Bone marrow (tissue), 2 donors: ENCODE data around the gene RELT.
A peak's percentile ranks its signal among the peaks of the same experiment; 100 is the strongest.

Source experiments
- DNase-seq, 2 donors: peaks; one replicate each; lab custom pipeline; 2025; lab: John Stamatoyannopoulos, UW

RELT gene

DNA sequence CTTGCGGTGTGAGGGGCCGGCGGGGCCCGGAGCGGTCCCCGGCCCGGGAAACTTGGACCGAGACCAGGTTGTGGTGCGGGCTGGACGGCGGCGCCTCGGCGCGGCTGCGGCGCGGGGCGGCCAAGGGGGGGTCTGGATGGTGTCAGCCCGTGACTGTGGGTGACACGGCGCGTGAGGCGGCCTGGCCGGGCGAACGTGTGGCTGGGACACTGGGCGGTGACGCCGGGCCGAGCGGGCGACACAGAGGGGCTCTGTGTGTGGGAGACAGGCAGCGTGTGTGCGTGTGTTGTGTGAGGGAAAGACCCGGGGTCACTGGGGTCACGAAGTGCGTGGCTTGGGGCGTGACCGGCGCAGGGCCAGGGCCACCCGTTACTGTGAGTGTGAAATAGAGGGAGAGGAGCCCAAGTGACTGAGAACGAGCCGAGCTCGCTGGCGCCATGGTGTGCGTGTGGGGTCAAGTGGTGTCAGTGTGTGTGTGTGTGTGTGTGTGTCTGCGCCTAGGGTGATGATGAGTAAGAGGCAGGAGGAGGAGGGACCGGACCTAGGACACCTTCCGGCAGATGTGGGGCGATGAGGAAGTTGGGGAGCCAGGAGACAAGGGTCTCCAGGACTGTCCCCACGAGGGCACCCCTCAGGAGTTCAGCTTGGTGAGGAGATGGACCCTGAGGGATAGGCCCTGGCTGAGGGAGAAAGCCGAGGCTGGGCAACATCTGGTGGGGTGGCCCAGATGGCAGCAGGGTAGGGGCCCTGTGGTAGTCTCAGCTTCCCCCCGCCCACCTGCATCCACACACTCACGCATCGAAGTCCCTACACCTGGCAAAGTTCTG, 817 bp downstream of the RELT start:
- DNase-seq, result peak; percentile 61 to 96

DNA sequence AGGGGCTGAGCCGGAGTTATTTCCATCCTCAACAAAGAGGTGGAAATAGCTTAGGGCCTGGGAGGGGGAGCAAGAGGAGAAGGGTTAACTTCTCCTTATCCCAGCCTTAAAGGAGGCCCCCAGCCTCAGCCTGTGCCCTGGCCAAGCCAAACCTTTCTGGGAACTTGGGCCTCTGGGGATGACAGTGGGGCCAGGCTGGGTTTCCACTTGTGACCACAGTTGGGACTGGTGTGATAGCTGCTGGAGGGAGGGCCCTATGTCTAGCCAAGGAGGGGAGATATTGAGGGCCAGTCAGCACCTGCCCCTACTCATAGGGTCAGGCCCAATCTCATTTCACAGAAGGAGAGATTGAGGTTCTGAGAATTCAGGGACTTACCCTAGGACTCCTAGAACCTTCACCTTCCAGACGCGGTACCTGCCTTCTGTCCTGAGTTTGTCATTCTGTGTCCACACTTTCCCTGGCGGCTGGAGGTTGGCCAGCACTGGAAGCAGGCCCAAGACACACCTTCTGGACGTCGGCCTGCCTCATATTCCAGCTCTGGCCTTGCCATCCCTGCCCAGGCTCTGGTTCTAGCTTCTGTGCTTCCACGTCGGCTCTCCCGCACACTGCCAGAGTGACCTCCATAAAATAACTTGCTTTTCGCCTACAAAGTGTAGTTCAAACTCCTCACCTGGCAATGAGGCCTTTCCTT, 3.1 kb downstream of the RELT start:
- DNase-seq, result no peak

DNA sequence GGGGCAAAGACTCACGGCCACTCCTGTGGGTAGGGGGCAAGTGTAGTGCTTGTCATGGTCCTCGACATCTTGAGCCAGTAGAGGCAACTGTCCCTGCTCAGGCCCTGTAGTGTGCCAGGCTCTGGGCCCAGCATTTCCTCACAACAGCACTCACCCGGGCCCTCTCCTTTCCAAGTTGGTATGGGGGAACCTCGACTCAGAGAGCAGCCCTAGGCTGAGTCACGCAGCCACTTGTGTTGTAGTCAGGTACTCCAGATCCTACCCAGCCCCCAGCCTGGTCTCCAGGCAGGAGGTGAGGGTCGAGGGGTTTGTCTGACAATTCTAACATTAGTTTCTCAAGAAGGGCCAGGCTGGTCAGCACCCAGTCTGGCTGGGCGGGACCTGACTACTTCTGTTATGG, 4.1 kb downstream of the RELT start:
- DNase-seq, result peak in 1 of 2 donors; percentile 10

DNA sequence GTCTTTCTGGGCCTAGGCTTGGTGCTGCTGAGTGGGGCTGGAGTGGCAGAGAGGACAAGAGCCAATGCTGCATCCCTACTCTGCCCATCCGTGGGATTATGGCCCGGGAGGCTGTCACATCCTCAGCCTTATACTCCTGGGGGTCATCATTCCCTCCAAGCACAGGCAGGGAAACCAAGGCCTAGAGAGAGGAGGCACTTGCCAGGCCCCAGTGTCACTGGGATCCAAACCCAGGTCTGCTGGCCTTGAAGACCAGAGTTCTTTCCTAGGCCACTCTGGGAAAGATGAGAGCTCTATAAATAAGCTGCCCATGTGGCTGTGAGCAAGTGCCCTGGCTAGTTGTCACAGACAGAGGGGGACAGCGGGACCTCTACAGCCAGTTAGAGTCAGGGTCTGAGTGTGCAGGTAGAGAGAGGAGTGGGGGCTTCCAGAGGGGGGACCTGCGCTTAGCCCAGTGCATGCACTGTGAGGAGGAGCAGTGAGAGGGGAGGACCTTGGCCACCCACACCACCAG, 4.8 kb downstream of the RELT start:
- DNase-seq, result no peak

DNA sequence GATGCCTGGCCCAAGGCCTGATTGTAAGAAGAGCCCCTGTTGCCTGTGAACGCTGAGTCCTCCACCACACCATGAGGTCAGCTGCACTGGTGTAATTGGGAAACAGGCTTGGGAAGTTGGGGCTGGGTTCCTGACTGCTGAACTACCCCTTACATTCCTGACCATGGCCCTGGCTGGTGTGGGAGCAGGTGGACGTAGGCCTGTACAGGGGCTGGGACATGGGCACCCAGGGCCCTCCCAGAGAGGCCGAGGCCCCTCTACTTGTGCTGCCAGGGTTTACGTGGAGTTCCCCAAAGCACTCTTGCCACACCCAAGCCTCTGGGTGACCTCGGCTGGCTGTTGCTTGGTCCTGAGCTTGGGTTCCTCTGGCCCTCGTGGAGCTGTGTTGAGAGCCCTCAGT, 5.4 kb downstream of the RELT start:
- DNase-seq, result peak in 1 of 2 donors; percentile 47

DNA sequence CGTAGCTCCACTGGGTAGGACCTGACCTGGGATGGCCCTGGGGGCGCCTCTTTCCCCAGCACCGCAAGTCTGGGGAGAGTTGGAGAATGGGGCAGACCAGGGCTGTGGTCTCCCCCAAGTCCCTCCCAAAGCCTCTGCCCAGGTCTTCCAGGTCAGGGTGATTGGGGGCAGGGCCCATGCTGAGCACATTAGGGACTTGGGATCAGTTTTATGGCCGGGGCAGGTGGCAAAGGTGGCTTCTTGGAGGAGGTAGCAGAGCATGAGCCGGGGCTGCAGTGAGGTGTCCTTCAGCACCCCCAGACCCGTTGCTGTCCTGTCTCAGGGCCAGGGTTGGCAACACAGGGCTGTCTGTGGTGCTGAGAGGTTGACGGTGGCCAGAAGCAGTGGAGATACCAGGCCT, 6.0 kb downstream of the RELT start:
- no peak for DNase-seq

DNA sequence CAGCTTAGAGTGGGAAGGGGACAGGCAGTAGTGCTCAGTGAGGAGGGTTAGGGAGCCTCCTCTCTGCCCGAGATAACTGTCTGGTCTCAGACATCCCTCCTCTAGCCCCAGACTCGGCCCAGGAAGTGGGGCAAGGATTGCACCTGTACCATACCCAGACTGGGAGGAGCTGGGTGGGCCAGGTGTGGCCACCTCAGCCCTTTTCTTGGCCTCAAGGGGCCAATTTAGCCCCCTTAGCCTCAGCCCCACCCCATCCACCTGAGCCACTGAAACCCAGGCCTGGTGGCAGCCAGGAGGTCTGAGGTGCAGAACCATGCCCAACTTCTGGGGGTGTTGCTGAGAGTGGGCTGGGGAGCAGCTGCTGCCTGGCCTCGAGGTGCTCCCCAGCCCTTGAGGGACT, 6.5 kb downstream of the RELT start:
- no peak for DNase-seq

DNA sequence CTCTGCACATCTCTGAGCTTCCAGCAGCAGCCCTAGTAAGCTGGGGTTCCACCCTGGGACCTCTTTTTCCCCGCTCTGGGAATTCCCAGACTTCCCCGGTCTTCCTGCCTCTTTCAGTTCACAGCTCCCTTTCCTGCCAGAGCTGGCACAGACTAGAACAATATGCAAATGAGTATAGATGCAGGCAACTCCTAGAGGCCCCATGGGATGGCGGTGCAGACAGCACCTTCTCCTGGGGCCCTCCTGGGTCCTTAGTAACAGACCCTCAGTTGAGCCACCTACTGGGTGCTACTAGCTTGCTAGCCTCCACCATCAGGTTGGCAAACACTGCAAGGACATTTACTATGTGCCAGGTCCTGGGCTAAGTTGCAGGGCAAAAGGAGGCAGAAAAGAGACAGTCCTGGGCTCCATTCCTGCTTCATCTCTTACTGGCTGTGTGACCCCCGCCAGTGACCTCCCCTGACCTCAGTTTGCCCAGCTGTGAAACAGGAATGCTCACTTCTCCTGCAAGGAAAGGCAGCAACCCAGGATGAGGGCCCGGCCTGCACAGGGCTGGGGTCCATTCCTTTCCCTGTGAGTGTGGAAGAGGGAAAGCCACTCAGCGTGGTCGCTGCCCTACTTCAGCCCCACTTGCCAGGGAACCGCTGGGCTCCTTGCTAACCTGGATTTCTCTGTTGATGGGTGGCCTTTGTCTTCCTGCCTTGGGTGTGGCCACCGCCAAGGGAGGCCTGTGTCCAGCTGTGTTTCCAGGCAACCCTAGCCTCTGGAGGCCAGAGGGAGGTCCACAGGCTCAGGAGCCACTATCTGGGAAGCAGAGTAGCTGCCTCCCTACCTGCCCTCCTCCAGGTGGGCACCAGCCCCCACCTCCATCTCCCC, 7.3 kb downstream of the RELT start:
- DNase-seq, result no peak

DNA sequence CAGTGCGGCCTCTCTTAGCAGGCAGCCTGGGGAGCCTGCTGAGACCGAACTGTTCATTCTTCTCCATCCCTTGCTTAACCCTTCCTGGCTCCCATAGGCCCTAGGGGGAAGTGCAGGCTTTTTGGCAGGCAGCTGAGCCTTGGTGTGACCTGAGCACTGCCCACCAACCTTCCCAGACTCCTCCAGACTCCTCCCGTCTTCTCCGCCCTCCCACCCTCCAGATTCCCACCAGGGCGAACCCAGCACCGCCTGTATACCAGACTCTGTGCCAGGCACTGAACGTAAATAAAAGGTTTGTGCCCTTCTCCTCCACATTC, 7.9 kb downstream of the RELT start:
- no peak for DNase-seq

DNA sequence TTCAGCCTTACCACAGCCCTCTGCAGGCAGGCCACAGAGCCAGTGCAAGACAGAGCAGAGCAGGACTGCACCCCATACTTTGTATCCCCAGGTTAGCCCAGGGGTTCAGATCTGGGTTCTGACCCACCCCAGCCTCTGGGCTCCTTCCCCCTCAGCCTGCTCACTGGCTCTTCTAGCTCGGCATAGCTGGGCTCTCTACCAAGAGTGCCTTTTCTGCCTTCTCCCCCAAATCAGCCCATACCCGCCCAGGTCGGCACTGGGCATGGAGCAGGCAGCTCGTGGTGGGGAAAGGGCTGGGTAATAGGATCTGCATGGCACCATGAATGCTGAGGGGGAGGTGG, 8.3 kb downstream of the RELT start:
- DNase-seq, result no peak

DNA sequence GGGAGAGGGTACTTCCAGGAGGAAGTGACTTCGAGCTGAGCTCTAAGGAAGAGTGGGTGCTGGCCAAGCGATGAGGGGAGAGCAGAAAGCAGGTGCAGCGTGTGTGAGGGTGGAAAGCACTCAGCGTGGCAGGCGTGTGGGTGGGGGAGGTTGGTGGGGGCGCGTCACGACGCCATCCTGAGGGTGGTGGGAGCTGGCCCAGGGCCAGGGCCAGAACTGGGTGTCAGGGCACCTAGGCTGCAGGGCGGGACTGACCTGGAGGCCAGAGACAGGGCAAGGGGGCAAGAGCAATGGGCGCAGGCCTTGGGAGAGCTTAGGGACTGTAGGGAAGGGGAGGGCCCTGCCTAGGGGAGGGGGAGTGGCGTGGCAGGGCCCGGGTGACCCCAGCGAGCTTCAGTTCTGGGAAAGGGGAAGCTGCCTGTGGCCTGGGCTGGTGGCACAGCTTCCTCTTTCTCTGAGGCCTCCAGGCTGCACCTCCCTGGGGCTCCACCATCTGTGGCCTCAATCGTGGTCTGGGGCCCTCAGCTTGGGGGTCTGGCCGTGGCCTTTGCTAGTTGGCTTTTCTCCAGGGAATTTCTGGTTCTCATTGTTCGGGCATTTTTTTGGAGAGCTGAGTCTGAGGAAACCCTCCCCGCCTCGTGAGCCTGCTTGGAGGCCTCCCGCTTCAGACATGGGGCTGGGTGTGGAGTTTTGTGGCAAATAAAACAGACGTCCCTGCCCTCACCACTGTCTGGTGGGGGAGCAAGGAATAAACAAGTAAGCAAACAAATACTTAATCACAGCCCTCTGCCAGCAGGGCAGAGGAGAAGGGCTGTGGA, 8.9 kb downstream of the RELT start:
- DNase-seq, result peak; percentile 61 to 90

DNA sequence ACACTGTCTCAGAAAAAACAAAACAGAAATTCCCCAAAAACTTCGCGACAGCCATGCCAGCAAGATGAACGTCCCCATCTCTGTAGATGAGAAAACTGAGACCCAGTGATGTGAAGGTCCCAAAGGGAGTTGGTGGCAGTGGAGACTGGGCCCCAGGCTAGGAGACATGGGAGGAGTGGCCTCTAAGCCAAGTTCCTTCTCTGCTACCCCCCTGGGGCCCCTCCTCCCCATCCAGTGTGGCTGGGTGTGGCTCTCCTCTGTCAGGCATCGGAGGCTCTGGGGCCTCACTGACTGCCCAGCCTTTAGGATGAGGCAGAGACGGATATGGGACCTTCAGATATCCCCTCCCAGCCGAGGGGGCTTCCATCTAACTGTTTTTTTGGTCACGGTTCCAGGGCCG, 9.8 kb downstream of the RELT start:
- peak in 1 of 2 donors; percentile 17 for DNase-seq

DNA sequence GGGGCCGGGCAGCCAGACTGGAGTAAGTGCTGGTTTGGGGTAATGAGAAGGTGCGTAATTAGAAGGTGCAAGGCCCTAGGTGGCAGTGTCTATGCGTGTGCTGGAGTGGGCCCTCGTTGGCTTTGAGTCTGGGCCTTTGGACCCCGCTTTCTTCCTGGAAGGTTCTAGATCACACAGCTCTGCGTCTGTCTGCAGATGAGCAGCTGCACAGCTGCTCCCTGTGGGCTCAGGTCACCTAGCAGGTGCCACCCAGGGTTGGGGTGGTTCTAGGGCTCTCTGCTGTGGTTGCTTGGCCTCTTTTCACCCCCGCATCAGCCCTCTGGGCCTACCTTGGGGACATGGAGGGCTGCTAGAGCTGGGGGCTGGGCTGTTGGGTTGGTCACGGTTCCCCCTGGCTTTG, 10.3 kb downstream of the RELT start:
- DNase-seq, result no peak

DNA sequence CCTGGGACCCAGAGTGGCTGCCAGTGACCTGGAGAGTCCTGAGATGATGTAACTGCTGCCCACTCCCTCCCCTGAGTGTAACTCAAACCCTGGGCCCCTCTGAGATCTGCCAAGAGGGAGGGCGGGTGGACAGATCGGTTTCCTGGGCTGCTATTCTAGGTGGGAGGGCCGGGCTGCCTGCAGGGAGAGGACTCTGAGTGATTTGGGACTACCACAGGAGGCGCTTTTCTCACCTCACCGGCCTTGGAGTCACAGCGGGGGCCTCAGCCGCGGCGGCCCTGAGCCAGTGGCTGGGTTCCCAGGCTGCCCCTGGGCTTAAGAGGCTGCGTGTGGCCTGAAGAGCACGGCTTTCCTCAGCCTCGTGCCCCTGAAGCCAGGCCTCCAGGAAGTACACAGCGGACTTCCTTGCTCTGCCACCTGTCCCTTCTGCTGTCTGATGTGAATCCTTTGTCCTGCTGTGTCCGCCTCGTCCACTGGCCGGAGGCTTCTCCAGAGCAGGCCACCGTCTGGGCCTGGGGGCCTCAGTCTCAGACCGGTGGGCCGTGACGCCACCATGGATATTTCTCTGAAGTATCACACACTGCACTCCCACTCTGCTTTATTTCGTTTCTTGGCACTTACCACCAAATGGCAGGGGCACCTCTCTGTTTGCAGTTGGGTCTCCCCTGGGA, 11.5 kb downstream of the RELT start:
- DNase-seq, result no peak

DNA sequence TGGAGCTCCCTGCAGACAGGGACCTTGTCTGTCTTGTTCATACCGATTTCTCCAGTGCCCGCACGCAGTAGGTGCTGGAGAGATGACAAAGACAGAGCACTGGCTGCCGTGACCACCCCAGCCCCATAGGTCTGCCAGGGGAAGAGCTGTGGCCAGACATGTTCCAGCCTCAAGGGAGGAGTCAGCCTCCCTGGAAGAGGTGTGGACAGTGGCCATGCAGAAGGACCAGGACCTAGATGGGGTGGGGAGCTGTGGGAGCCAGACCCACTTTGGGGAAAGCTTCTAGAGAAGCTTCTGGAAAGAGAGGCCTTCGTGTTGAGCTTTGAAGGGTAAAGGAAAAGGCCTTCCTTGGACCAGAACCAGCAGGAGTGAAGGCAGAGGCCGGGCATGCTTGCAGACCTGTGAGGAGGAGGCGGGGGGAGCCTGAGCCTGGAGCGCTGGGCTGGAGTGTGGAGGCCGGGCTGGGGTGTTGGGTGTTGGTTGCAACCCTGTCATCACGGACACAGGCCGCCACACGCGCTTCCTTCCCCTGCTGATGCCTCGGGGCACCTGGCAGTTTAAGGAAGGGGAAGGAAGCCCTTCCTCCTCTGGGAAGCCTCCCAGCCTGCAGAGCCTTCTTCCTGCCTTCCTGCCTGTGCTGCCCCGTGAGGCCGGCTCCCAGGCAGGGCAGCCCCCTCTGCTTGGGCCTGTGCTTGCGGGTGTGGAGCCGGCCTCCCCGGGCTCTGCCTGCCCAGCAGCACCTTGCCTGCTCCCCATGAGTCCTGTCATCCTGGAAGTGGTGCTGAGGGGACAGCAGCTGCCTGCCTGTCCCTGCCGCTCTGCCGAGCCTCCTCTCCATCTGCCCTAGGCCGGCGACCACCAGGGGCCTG, 12.3 kb downstream of the RELT start:
- peak in 1 of 2 donors; percentile 18 for DNase-seq

DNA sequence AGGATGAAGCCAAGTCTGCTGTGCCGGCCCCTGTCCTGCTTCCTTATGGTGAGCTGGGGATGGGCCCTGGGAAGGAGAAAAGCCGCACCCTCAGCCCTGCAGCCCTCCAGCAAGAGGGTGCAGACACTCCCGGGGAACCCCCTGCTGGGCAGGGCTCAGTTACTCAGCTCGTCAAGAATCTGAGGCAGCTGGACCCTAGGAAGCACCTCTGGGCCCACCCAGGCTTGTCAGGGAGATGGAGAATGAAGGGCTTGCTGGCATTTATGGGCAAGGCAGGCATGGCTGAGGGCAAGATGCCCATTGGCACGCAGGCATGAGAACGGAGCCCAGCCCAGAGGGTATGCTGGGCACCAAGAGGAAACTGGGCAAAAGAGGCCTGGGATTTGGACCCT, 12.9 kb downstream of the RELT start:
- no peak for DNase-seq

DNA sequence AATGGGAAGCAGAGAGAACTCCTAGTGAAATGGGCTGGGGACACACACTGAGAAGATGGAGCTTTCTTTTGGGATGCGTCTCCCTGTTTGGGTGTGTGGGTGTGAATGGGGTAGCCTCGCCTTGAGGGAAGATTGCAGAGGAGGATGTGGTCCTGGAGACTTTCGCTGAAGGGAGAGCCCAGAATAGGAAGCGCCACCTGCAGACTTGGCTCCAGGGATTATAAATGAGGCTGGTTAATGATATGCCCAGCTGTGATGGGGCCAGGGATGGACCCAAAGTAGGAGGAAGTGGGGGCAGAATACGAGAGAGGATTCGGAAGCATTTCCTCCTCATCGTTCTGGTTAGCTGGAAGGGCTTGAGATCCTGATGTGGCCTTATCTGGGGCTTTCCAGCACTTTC, 13.7 kb downstream of the RELT start:
- DNase-seq, result no peak

DNA sequence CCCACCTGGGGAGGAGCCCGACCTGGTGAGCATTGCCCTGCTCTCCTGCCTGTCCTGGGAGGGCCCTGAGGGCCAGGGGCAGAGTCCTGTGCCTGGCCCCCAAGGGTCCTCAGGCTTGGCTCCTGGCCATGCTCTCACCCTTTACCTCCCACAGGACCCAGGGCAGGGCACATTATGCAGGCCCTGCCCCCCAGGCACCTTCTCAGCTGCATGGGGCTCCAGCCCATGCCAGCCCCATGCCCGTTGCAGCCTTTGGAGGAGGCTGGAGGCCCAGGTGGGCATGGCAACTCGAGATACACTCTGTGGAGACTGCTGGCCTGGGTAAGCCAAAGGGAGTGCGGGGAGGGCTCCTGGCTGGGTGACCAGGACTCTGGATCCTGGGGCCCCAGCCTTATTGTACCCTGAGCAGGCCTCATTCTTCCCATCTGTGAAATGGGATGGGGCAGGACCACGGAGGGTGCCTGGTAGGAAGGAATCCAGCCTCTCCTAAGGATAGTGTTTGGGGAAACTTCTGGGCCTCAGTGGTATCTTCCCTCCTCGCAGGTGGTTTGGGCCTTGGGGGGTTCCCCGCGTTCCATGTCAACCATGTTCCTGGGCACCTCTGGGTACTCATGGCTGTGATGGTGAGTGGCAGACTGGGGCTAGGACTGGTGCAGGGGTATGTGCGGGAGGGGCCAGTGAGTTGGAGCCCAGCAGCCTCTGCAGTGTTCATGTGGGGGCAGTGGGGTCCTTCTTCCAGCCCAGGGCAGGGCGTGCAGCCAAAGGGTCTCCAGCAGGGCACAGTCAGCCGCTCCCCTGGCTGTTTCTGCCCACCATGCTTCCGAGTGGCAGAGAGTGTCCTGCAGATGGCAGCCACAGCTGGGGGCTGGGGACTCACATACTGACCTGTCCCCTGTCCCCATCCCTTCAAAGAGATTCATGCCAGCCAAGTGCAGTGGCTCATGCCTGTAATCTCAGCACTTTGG, 14.7 kb downstream of the RELT start:
- no peak for DNase-seq

DNA sequence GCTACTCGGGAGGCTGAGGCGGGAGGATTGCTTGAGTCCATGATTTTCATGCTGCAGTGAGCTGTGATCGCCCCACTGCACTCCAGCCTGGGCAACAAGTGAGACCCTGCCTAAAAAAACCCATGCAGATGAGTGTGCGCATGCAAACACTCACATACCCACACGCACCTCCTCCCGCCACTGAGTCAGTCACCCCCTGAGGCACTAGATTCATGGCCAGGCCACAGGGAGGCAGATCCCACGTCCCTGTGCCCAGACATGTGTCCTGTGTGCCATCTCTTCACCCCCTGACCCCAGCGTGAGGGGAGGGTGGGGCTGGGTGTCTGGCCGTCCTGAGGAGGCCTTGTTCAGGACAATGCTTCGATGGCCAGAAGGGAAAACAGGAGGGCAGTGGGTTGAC, 15.5 kb downstream of the RELT start:
- DNase-seq, result no peak
